ENCODE data around the gene MOCS3. TPM values are rescaled to one million over a fixed set of nuclear protein-coding genes. Genes with fewer than 3 reads are reported as not detected.

MOCS3 gene
- total and polyA plus RNA-seq, 2 of the 4 experiments (the other 2 are of a cell fraction): 3.3 to 9.9 TPM

- TF ChIP-seq SMC3 (IDR thresholded peaks at IDR 0.05; ENCODE audit: low read depth, low read length) (peak; percentile 89), RAD21 (IDR thresholded peaks at IDR 0.05; ENCODE audit: low read length) (peak; percentile 81), FOS (IDR thresholded peaks at IDR 0.05; ENCODE audit: low read depth, low read length) (no peak), MXI1 (IDR thresholded peaks at IDR 0.05; ENCODE audit: borderline replicate concordance, low read depth, low read length) (peak; percentile 68)
These were observed 29.1 kb upstream of the MOCS3 start (continued) for GRCh38 chr20:50929299-50930138.
